ENCODE measurements around the gene FXYD5.

DNA sequence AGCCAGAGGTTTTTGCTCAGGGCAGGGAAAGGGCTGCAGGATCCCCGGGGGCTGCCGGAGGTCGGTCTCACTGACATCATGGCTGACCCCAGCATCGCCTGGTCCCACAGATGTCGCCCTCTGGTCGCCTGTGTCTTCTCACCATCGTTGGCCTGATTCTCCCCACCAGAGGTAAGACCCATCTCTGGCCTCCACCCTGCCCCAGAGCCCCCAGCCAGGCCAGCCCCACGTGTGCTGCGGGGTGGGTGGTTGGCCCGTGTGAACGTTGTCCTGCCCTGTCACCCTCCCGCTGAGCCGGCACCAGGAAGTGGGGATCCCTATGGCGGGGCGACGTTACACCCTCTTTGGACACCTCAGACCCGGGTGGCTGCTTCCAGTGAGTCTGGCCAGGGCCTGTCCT, 906 bp downstream of the FXYD5 start:
- TF ChIP-seq, protein P1, sequence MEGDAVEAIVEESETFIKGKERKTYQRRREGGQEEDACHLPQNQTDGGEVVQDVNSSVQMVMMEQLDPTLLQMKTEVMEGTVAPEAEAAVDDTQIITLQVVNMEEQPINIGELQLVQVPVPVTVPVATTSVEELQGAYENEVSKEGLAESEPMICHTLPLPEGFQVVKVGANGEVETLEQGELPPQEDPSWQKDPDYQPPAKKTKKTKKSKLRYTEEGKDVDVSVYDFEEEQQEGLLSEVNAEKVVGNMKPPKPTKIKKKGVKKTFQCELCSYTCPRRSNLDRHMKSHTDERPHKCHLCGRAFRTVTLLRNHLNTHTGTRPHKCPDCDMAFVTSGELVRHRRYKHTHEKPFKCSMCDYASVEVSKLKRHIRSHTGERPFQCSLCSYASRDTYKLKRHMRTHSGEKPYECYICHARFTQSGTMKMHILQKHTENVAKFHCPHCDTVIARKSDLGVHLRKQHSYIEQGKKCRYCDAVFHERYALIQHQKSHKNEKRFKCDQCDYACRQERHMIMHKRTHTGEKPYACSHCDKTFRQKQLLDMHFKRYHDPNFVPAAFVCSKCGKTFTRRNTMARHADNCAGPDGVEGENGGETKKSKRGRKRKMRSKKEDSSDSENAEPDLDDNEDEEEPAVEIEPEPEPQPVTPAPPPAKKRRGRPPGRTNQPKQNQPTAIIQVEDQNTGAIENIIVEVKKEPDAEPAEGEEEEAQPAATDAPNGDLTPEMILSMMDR (IDR thresholded peaks at IDR 0.05): no peak
- no peak for TF ChIP-seq ZFX (IDR thresholded peaks at IDR 0.05; ENCODE audit: borderline replicate concordance)
